Left colon (tissue), 2 donors: ENCODE data around the gene E2F4. TPM values are rescaled to one million over a fixed set of nuclear protein-coding genes. Genes with fewer than 3 reads are reported as not detected.
A peak's percentile ranks its signal among the peaks of the same experiment; 100 is the strongest.

ENCODE experiments used
- ATAC-seq: fragments of 200-7000 bp; cut with Tn5 transposase; one replicate; pipeline ENCODE4 v1.9.1; 2020; ENCODE audit warnings: mild to moderate bottlenecking, moderate library complexity
- DNase-seq, 2 donors: peaks; one replicate each; pipeline ENCODE4 v3.0.0-alpha.2; 2020
- intact Hi-C, 2 donors: fragments of 100-400 bp; cut with DNase I in 1 of 2; cut with micrococcal nuclease in 1 of 2; formaldehyde crosslinking; loops; one replicate each; pipeline versions ENCODE4 v1.11.2 to v1.14.0; 2022; cut with DNase I, micrococcal nuclease
- total RNA-seq, 2 donors: library from RNA; stranded (reverse); fragmentation: NEBNext Ultra II Directional; extraction: Animal tissue kit (Norgen Biotek cat#: 25700); gene quantifications; one replicate each; pipeline ENCODE4 v1.2.1, GENCODE V29; 2021
- donor health status: DM: no; HTN: no; CAD: no.
- donor health status: DM: yes; HTN: yes; CAD: no.

E2F4 gene
- total RNA-seq, 2 donors from 2014 or later: 59.1 to 81.4 TPM

GRCh38 chr16:67170168-67170948, 21.6 kb upstream of the E2F4 start, which contains the start of gene NOL3:
NOL3 (plus strand) TSS chr16:67170538.
- intact Hi-C loops: no loop called here
- peak; percentile 88 to 90 for DNase-seq
- ATAC-seq: peak; percentile 50

- ATAC-seq (no peak), DNase-seq (no peak)
- intact Hi-C loops: no loop called here
Measured at GRCh38 chr16:67170949-67171649, 20.9 kb upstream of the E2F4 start.

- intact Hi-C loops: no loop called here
- no peak for ATAC-seq
- no peak for DNase-seq
Measured at GRCh38 chr16:67173323-67173722, 18.6 kb upstream of the E2F4 start.

GRCh38 chr16:67173808-67174705, 17.9 kb upstream of the E2F4 start:
- intact Hi-C loops: no loop called here
- DNase-seq (peak; percentile 92 to 95), ATAC-seq (peak; percentile 76)

- DNase-seq (no peak), ATAC-seq (no peak)
- intact Hi-C loops: no loop called here
Measured at GRCh38 chr16:67174706-67175231, 17.2 kb upstream of the E2F4 start.

- ATAC-seq (no peak), DNase-seq (no peak)
- intact Hi-C loops: no loop called here
Measured at GRCh38 chr16:67176662-67177061, 15.3 kb upstream of the E2F4 start.

- ATAC-seq (peak; percentile 72), DNase-seq (peak; percentile 86 to 88)
- intact Hi-C loops: no loop called here
Measured at GRCh38 chr16:67177743-67178699, 13.9 kb upstream of the E2F4 start.

- ATAC-seq (no peak), DNase-seq (no peak)
- intact Hi-C loops: no loop called here
Measured at GRCh38 chr16:67179421-67180080, 12.4 kb upstream of the E2F4 start.

- intact Hi-C loops: no loop called here
- ATAC-seq (no peak), DNase-seq (no peak)
Measured at GRCh38 chr16:67180166-67180565, 11.8 kb upstream of the E2F4 start.

GRCh38 chr16:67181346-67181745, 10.6 kb upstream of the E2F4 start:
- intact Hi-C loops: no loop called here
- ATAC-seq (no peak), DNase-seq (no peak)

- intact Hi-C loops: no loop called here
- DNase-seq: no peak
- ATAC-seq: no peak
Measured at GRCh38 chr16:67182288-67182687, 9.7 kb upstream of the E2F4 start.

- ATAC-seq (no peak), DNase-seq (no peak)
- intact Hi-C loops: no loop called here
Measured at GRCh38 chr16:67183284-67183626, 8.7 kb upstream of the E2F4 start.

- DNase-seq (peak; percentile 95 to 98), ATAC-seq (peak; percentile 87)
- intact Hi-C loops: no loop called here
Measured at GRCh38 chr16:67183627-67184452, 8.1 kb upstream of the E2F4 start, which contains the start of gene MATCAP1. MATCAP1 (minus strand) TSS chr16:67183963; CDS start chr16:67180610, 3,353 bp downstream.

- ATAC-seq (peak; percentile 33), DNase-seq (no peak)
- intact Hi-C loops: no loop called here
Measured at GRCh38 chr16:67184453-67184994, 7.4 kb upstream of the E2F4 start.

- ATAC-seq: peak; percentile 46
- DNase-seq: peak; percentile 90 to 97
- intact Hi-C loops: no loop called here
Measured at GRCh38 chr16:67184995-67185650, 6.8 kb upstream of the E2F4 start.

GRCh38 chr16:67185651-67186134, 6.3 kb upstream of the E2F4 start:
- ATAC-seq (no peak), DNase-seq (no peak)
- intact Hi-C loops: no loop called here
